NCI-H1930 (cell line): ENCODE results near the gene CST6.
"Not testable (repeated sequence)": the region's sequence is repeated elsewhere in the genome, so short reads cannot be mapped to it uniquely, and the experiment has no call there.

Source experiments
- DNase-seq, 2 experiments: peaks; one replicate each; lab custom pipeline; 2025; lab: John Stamatoyannopoulos, UW

The CST6 gene

GRCh38 chr11:66015936-66016792, 4.4 kb downstream of the CST6 start:
- no peak for DNase-seq

- DNase-seq = no peak
These were observed 5.0 kb downstream of the CST6 start for GRCh38 chr11:66016793-66017177.

GRCh38 chr11:66017321-66017720, 5.5 kb downstream of the CST6 start:
- no peak for DNase-seq

GRCh38 chr11:66020212-66020611, 8.4 kb downstream of the CST6 start:
- no peak for DNase-seq

GRCh38 chr11:66020618-66021357, 9.0 kb downstream of the CST6 start:
- DNase-seq = no peak

DNA sequence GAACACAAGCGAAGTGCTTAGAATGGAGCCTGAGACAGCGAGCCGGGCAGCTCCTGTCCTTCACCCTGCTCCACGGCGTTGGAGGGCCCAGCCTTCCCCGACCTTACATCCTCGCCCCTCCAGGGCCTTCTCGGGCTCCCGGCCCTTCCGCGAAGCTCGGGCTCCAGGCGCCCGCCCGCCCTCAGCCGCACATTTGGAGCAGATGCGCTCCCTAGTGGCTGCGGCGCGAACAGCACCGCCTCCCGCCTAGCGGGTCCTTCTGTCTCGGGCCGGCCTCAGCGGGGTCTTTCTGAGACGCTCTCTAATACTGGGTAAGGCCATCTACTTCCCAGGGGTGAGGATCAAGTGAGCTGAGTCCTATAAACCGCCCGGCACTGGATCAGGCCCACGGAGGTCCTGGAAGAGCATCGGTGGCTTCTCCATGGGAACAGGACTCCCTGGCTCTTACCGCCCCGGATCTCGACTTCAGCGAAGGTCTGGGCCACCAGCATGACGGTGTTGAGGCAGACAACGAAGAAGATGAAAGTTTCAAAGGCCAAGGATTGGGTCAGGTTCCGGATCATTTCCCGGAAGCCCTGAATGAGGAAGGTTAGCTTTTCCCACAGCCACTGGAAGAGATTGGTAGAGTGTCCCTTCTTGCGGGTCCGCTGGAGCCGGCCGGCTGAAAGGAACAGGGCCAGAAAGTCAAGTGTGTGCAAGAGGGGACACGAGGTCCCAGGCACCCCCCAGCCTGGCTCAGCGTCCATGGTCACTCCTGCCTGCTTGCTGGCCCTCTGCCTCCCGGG, 10.8 kb downstream of the CST6 start:
- DNase-seq = peak; percentile 43 to 56

DNA sequence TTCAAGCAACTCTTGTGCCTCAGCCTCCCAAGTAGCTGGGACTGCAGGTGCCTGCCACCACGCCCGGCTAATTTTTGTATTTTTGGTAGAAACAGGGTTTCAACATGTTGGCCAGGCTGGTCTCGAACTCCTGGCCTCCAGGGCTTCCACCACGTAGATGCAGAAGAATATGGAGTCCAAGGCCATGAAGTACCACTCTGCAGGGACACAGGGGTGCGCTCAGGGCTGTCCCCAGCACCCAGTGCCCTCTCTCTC, 11.3 kb downstream of the CST6 start:
- not testable (repeated sequence) for DNase-seq

DNA sequence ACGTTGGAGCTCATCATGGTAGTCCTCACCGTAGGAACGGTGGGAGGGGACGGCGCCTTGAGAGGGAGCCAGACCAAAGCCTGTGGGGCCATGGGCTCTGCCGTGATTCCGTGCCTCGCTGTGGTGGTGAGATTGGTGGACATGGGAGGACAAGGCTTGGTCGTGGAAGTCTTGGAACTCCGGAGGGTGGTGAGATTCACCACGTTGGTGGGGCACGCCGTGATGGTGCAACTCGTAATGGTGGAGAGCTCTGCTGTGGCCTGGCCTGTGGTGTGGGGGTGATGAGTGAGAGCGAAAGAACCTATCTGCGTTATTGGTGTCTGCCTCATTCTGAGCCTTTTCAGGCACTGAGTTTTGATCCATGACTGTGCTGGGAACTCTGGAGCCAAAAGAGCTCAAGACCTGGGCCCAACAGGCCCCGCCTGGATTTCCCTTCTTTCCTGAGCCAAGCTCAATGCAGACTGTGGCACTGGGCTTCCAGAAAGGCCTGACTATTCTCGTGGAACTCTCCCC, 14.3 kb downstream of the CST6 start, which contains the start of gene CATSPER1:
CATSPER1 (minus strand) TSS at position 463 of the 513 bp plus-strand sequence; CDS start at position 363, 100 bp downstream.
- no peak for DNase-seq

GRCh38 chr11:66032957-66033735, 21.3 kb downstream of the CST6 start:
- DNase-seq = no peak

DNA sequence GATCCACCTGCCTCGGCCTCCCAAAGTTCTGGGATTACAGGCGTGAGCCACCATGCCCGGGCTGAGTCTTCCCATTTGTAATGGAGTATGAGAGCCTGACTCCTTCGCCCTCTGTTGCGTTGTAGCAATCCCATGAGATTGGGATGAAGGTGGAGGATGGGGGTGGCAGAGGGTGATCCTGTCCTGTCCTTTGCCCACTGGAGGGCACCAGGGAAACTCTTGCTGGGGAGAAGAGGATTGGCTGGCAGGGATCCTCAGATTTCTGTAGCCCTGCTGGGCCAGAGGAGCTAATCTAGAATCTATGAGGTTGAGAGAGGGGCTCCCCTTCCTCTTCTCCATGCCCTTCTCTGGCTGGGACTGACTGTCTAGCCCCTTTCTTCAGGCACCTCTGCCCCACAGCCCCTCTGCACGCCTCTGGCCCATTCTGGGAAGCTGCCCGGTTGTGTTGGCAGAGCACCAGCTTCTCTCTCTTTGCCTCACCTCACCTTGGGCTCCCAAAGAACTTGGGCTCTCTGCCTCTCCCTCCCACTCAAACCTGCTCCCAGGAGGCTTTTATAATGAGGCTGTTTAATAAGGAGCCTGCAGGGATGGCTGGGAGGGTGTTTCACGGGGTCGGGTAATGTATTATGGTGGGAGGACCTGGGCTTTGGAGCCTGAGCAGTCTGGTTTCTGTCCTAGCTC, 24.0 kb downstream of the CST6 start:
- no peak for DNase-seq

- no peak for DNase-seq
These were observed 24.5 kb downstream of the CST6 start for GRCh38 chr11:66036334-66036710.

GRCh38 chr11:66037327-66037726, 25.5 kb downstream of the CST6 start:
- DNase-seq = no peak

DNA sequence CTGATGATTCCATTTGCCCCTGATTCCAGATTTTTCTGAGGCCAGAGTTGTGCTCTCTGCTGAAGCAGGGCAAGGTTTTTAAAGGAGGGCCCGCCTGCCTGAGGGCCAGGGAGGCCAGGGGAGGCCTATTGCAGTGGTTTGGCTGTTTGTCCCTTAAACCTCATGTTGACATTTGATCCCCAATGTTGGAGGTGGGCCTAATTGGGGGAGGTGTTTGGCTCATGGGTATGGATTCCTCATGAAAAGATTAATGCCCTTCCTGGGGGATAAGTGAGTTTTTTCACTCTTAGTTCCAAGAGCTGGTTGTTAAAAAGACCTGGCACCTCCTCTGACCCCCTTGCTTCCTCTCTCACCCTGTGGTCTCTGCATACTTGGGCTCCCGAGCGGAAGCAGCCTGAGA, 28.0 kb downstream of the CST6 start:
- DNase-seq = no peak

GRCh38 chr11:66042227-66042995, 30.6 kb downstream of the CST6 start:
- no peak for DNase-seq

DNA sequence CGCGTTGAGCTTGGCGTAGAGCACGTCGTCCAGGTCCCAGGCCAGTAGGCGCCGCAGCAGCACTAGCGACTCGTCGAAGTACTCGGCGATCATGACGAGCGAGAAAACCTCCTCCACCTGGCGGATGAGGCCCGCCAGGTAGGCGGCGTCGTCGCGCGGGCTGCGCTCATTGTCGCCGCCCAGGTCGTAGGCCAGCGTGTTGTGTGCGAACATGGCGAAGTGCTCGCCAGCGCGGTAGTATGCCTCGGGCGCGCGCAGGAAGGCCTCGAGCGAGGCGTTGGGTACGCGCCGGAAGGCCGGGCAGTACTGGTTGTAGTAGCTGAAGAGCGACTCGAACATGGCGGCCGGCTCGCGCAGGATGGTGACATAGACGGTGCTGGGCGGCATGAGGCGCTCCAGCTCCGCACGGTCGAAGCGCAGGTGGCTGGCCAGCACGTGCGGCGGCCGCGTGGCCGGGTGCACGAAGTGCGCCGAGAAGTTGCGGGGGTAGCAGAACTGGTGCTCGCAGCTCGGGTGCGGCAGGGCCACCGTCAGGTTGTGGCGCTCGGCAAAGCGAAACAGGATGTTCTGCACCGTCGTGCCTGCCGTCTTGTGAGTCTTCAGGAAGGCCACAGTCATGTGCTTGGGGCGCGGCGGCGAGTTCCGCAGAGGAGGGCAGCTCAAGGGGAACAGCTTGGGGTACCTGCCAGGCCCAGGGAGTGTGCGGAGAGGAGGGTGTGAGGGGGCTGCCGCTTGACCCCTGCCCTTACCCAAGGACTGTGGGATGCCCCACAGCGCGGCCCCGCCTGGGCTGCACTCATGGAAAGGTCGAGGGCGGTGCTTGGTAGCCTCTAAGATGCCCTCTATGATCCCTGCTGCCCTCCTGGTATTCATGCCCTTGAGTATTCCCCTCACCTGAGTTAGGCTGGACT, 31.4 kb downstream of the CST6 start:
- no peak for DNase-seq

- DNase-seq = no peak
These were observed 32.9 kb downstream of the CST6 start for GRCh38 chr11:66044757-66045156.

DNA sequence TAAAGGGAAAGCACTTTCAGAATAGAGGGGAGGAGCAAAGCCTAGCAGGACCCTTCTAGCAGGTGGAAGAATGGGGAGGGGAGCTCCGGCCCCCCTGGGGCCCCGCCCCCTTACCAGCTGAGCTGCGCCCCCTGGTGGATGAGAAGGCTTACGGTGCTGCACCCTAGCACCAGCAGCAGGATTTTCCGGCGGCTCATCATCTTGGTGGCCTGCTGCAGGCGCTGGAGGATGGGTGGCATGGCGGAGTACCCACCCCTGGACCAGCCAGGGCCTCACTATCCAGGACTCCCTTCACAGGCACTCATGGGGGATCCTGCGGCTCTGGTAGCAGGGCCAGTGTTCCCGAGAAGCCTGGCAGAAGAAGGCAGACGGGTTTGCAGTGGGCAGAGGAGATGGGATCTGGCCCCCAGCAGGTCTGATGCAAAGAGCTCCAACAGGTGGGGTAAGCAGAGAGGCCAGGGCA, 33.4 kb downstream of the CST6 start:
- DNase-seq = peak; percentile 59 to 88

DNA sequence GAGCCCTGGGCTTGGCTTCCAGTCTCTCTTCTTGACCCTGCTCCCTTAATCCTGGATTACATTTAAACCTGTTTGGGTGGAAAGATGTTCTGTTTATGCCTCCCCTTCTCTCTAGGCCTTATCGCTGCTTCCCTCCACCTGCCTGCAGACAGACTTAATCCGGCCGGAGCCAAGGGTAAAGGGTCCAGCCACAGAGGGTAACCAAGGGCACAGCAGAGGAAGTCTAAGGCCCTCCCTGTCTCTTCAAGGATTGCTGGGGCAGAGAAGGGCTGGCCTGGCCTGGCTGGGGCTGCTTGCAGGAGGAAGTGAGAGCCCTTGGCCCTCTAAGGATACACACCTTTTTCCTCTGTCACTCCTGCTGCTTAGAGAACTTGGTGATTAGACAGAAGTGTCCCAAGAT, 35.1 kb downstream of the CST6 start:
- DNase-seq = no peak
